GM19372 (cell line): ENCODE data around the gene AKT2.
A peak's percentile ranks its signal among the peaks of the same experiment; 100 is the strongest.
"Not testable (repeated sequence)": the region's sequence is repeated elsewhere in the genome, so short reads cannot be mapped to it uniquely, and the experiment has no call there.

Experiments
- ATAC-seq: cut with Tn5 transposase; IDR thresholded peaks from one replicate; pipeline ENCODE4 v1.9.1; 2021; ENCODE audit warnings: mild to moderate bottlenecking, low read depth, moderate library complexity; ENCODE audit not compliant: unreplicated experiment

The AKT2 gene

DNA sequence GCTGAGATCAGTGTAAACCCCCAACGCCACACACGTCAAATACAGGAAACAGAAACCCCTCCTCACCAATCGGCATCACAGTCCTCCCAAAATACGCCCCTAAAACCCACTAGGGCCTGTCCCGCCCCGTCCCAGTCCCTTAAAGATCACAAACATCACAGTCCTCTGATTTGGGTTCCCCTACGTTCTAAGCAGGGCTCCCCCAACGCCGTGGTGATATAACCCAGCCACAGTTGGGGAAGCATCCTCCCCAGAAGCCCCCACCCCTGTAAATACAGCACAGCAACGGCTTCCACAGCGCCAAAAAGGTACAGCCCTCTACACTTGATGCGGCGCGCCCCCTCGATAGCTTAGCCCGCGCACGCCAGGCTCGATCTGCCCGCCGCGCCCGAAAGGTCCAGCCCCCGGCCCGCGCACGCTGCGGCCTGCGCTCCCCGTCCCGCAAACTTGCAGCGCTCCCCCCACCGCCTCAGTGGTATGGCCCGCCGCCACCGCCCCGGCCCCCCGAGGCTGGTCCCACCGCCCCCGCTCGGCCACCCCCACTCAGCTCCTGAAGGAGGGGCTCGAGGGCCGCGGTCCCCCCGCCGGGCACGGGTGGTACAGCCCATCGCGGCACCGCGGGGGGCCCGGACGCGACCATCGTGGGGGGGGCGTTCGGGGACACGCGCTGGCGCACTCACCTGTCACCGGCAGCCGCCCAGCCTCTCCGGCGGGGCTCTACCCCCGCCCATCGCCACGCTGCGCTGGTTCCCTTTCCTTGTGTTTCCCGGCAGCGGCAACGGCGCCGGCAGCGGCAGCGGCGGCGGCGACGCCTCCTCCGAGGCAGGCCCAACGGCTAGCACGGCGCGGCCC, at the start of gene AKT2:
AKT2 (minus strand) TSS at position 845 of the 852 bp plus-strand sequence. CDS start 20,078 bp downstream, outside the sequence.
- peak; percentile 30 for ATAC-seq

- not testable (repeated sequence) for ATAC-seq
Measured at GRCh38 chr19:40333083-40333482, 47.9 kb upstream of the AKT2 start.

GRCh38 chr19:40332669-40333068, 47.5 kb upstream of the AKT2 start:
- ATAC-seq, result no peak

- ATAC-seq, result no peak
Measured at GRCh38 chr19:40331052-40331451, 45.9 kb upstream of the AKT2 start.

- ATAC-seq, result no peak
Measured at GRCh38 chr19:40326201-40326600, 41.1 kb upstream of the AKT2 start.

- no peak for ATAC-seq
Measured at GRCh38 chr19:40323705-40324104, 38.6 kb upstream of the AKT2 start.

GRCh38 chr19:40322951-40323615, 37.9 kb upstream of the AKT2 start:
- ATAC-seq, result no peak

DNA sequence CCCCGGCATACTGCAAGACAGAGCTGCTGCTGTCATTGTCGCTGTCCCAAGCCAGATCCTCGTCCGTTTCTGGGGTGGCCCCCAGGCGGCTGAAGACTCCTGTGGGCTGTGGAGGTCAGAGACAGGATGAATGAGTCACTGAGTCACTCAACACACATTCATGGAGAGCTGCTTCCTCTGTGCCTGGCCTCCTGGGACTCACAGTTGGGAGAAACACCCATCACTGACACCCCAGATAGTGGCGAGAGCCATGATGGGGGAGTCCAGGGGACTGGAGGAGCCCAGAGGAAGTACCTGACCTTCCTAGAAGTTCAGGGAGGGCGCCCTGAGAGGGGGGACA, 37.1 kb upstream of the AKT2 start:
- ATAC-seq, result no peak

DNA sequence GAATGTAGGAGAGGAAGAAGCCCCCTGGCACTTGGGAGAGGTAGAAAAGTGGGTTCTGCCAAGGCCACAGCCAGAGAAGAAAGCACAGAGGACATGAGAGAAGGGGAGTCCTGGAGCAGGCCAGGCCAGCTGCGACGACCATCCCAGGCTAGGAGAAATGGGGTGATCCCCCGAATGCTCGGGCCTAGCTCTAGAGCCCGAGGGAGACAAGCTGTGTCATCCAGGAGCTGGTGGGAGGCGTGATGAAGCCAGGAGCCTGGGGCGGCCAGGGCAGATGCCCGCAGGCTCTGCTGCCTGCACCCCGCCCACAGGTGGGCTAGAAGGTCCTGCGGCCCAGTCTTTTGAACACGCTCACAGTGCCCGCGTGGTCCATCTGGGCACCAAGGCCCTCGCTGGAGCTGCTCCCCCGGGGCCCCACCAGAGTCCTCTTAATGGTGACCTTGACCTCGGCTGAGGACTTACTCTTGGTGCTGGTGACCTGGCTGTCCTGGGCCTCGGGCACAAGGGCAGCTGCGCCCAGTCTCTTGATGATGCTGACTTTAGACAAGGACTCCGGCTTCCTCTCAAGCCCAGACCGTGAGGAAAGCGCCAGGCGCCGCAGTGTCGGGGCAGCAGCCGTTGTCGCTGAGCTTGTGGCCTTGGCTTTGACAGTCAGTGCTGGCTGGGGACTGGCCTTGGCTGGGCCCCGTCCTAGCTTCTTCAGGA, 36.6 kb upstream of the AKT2 start:
- no peak for ATAC-seq

GRCh38 chr19:40321076-40321475, 35.9 kb upstream of the AKT2 start:
- ATAC-seq, result no peak

DNA sequence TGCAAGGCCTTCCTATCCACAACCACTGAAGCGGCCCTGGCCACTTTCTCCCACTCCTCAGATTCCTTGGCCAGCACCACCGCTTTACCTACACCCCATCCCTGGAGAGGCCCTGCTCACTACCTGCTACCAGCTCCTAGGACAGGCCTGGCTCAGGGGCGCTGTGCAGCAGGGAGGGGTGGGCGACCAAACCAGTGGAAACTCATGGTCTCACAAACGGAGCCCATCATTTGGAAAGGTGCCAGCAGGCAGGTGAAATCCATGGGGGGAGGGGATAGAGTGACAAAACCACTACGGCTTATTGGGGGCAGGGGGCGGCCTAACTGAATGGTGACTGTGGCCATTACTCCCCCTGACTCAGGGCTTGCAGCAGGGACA, 35.4 kb upstream of the AKT2 start:
- no peak for ATAC-seq

DNA sequence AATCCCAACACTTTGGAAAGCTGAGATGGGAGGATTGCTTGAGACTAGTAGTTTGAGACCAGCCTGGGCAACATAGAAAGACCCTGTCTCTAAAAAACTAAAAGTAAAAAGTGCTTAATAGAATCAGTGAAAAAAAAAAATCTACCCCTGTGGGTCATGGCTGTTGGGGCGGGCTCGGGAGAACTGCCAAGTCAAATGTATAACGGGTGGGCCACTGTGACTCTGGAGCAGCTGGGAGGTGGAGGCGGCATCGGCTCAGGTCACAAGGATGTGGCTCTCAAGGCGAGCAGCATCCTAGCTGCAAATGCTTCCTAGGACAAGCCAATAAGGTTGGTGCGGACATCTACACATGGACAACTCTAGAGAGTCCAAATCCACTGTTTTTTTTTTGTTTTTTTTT, 32.2 kb upstream of the AKT2 start:
- no peak for ATAC-seq

DNA sequence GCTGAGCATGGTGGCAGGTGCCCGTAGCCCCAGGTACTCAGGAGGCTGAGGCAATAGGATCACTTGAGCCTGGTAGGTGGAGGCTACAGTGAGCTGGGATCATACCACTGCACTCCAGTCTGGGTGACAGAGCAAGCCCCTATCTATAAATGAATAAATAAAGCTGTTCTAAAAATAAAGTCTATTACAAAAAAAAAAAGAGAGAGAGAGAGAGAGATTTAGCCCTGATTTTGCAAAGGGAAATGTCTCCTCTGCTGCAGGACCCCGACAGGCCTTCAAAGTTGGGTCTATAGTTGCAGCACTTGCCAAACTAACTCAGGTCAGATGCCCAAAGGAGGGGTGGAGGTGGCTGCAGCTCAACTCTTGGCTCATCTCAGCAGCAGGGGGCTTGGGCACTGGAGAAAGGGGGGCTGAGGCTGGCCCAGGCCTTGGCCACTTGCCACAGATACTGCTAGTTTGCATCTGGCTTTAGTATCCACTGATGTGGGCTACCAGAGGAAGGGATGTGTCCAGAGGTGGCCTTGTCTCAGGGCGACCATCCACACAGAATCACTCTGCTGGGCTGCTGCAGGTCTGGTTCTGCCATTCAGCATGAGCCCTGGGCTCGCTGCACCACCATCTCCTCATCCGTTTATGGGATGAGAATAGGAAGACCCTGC, 30.8 kb upstream of the AKT2 start:
- no peak for ATAC-seq

- no peak for ATAC-seq
Measured at GRCh38 chr19:40314656-40315055, 29.5 kb upstream of the AKT2 start.

DNA sequence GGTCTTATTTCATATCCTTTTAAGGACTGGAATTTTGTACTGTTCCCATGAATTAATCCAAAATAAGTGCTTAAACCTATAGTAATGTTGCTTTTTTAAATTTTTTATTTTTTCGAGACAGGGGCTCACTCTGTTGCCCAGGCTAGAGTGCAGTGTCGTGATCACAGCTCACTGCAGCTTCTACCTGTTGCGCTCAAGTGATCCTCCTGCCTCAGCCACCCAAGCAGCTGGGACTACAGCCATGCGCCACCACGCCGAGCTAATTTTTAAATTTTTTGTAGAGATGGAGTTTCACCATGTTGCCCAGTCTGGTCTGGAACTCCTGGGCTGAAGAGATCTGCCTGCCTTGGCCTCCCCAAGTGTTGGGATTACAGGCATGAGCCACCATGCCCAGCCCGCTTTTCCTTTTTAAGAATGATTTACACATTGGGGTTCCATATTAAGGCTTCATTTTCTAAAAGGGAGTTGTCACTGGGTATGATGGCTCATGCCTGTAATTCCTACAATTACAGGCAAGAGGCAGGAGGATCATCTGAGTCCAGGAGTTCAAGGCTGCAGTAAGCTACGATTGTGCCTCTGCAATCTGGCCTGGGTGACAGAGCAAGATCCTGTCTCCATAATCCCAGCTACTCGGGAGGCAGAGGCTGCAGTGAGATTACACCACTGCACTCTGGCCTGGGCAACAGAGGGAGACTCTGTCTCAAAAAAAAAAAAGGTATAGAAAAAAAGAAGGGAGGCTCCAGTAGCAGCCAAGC, 28.3 kb upstream of the AKT2 start:
- ATAC-seq, result no peak

GRCh38 chr19:40312533-40312932, 27.4 kb upstream of the AKT2 start:
- no peak for ATAC-seq

DNA sequence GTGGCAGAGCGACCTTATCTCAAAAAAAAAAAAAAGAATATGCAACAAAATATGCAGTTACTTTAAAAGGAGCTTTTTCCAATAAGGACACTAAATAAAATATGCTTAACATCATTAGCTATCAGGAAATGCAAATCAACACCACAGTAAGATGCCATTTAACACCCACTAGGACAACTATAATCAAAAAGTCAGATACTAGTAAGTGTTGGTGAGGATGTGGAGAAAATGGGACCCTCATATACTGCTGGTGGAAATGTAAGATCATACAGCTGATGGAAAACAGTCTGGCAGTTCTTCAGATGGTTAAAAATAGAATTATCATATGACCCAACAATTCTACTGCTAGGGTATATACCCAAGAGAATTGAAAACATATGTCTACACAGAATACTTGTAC, 24.5 kb upstream of the AKT2 start:
- ATAC-seq, result no peak

GRCh38 chr19:40305403-40305802, 20.3 kb upstream of the AKT2 start:
- no peak for ATAC-seq

GRCh38 chr19:40304306-40304705, 19.2 kb upstream of the AKT2 start:
- ATAC-seq, result no peak

- ATAC-seq, result no peak
Measured at GRCh38 chr19:40303765-40304164, 18.6 kb upstream of the AKT2 start.
